ENCODE data around the gene SEC31B.

Gene SEC31B

GRCh38 chr10:100560248-100560647 lies 40.6 kb upstream of the SEC31B start:
- H3K36me3 ChIP-seq (ENCODE audit: control insufficient read depth in 2 of 2, insufficient read depth in 1 of 2, low read length in 2 of 2) = peaks cover 0 to 32% of the 10 kb centered on the region in 2 experiments; a peak in 1 of 3 replicates
- ChIA-PET POLR2A (interaction anchor here (1.1 to 1.4 kb wide), 2 partner anchors 184 to 318 kb away, joined by 3 to 5 read pairs; no protein-coding TSS in a partner anchor), CTCF (interaction anchor here (0.6 to 5.8 kb wide), 11 partner anchors 9 to 397 kb away, joined by 3 to 197 read pairs (median 8); partner anchors contain the start of gene PAX2)
- H3K9me3 ChIP-seq (ENCODE audit: control insufficient read depth, insufficient read depth, low read depth, low read length) = no peaks in the 10 kb centered on the region
- no peak overlapping the region for H3K4me3 ChIP-seq (ENCODE audit: low read depth, low read length)
- no peaks in the 10 kb centered on the region for H3K4me1 ChIP-seq (ENCODE audit: control insufficient read depth, insufficient read depth, low read length)
- peak; percentile 85 for TF ChIP-seq ZNF677 (tag by site-specific recombination; IDR thresholded peaks at IDR 0.05)
- no peak for TF ChIP-seq ZNF521 (tag by site-specific recombination; IDR thresholded peaks at IDR 0.05)
- no peak overlapping the region for H3K27ac ChIP-seq (ENCODE audit: extremely low read depth, low read depth, low read length)

DNA sequence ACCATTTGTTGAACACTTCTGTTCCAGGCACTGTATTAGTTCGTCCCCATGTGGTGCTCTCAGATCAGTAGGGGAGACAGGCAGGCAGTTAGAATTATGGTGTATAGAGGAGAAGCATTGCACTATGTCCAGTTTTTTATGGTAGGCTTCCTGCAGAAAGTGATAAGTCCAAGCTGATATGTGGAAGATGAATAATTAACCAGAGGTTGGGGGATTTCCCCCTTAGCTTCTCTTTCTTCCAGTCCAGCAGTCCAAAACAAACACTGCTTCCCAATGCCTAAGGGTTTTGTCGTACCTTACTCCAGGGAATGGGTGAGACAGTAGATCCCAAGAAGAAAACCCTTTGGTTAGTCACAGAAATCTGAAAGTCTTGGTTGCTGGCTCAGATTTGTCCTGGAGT lies 35.2 kb upstream of the SEC31B start:
- POLR2A ChIA-PET = interaction anchor here (0.7 to 1.9 kb wide), 4 partner anchors 10 to 19 kb away, joined by 3 to 5 read pairs (median 4); partner anchors contain the start of gene HIF1AN
- CTCF ChIA-PET = interaction anchor here (0.6 to 2.1 kb wide), 8 partner anchors 14 to 372 kb away, joined by 3 to 11 read pairs (median 4); partner anchors contain the start of gene HIF1AN
- peaks cover 3 to 58% of the 10 kb centered on the region in 2 experiments; a peak in 2 of 3 replicates for H3K36me3 ChIP-seq (ENCODE audit: control insufficient read depth in 2 of 2, insufficient read depth in 1 of 2, low read length in 2 of 2)
- no peak overlapping the region for H3K27ac ChIP-seq (ENCODE audit: extremely low read depth, low read depth, low read length)
- H3K4me3 ChIP-seq (ENCODE audit: low read depth, low read length) = no peak overlapping the region
- no peaks in the 10 kb centered on the region for H3K4me1 ChIP-seq (ENCODE audit: control insufficient read depth, insufficient read depth, low read length)
- TF ChIP-seq CTCF (tag by site-specific recombination; IDR thresholded peaks at IDR 0.05) (no peak), ZNF660 (tag by site-specific recombination; IDR thresholded peaks at IDR 0.05) (no peak), ZNF19 (tag by site-specific recombination; IDR thresholded peaks at IDR 0.05; ENCODE audit: low read depth) (no peak), SCRT1 (tag by site-specific recombination; IDR thresholded peaks at IDR 0.05; ENCODE audit: borderline replicate concordance) (no peak), ZNF423 (tag by site-specific recombination; IDR thresholded peaks at IDR 0.05) (no peak), ZNF48 (tag by site-specific recombination; IDR thresholded peaks at IDR 0.05) (no peak), ZNF621 (tag by site-specific recombination; IDR thresholded peaks at IDR 0.05) (no peak), ZNF555 (tag by site-specific recombination; conservative IDR thresholded peaks at IDR 0.05) (no peak)
- TF ChIP-seq, protein P1, sequence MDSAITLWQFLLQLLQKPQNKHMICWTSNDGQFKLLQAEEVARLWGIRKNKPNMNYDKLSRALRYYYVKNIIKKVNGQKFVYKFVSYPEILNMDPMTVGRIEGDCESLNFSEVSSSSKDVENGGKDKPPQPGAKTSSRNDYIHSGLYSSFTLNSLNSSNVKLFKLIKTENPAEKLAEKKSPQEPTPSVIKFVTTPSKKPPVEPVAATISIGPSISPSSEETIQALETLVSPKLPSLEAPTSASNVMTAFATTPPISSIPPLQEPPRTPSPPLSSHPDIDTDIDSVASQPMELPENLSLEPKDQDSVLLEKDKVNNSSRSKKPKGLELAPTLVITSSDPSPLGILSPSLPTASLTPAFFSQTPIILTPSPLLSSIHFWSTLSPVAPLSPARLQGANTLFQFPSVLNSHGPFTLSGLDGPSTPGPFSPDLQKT (IDR thresholded peaks at IDR 0.05; ENCODE audit: borderline replicate concordance, low read depth, low read length) = no peak
- no peaks in the 10 kb centered on the region for H3K9me3 ChIP-seq (ENCODE audit: control insufficient read depth, insufficient read depth, low read depth, low read length)

DNA sequence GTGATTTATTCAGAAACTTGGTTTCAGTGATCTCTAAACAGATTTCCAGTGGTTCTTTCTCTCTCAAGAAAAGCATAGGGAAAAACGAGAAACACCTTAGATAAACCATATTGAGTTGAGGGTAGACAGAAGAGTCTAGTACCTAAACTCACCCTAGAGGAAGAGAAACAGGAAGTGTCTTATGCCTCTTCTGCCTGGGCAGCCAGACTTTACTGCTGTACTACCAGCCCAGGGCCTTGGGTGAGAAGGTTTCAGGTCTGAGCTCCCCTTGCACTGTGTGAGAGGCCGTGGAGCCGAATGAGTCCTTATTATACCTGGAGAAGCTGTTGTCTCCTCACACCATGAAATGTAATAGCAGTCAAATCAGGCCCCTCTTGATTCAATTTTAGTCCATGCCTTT lies 34.3 kb upstream of the SEC31B start:
- peaks cover 8 to 67% of the 10 kb centered on the region in 2 experiments; a peak in 2 of 3 replicates for H3K36me3 ChIP-seq (ENCODE audit: control insufficient read depth in 2 of 2, insufficient read depth in 1 of 2, low read length in 2 of 2)
- POLR2A ChIA-PET = interaction anchor here (1.9 kb wide), 1 partner anchor 9 kb away, joined by 5 read pairs; no protein-coding TSS in a partner anchor
- CTCF ChIA-PET = interaction anchor here (0.7 to 1.2 kb wide), 5 partner anchors 10 to 324 kb away, joined by 3 to 4 read pairs (median 3); no protein-coding TSS in a partner anchor
- H3K4me1 ChIP-seq (ENCODE audit: control insufficient read depth, insufficient read depth, low read length) = no peaks in the 10 kb centered on the region
- no peaks in the 10 kb centered on the region for H3K9me3 ChIP-seq (ENCODE audit: control insufficient read depth, insufficient read depth, low read depth, low read length)
- H3K27ac ChIP-seq (ENCODE audit: extremely low read depth, low read depth, low read length) = no peak overlapping the region
- no peak overlapping the region for H3K4me3 ChIP-seq (ENCODE audit: low read depth, low read length)
- TF ChIP-seq GLIS2 (tag by site-specific recombination; IDR thresholded peaks at IDR 0.05) = no peak
- no peak for TF ChIP-seq ZNF658 (tag by site-specific recombination; IDR thresholded peaks at IDR 0.05)
- no peak for TF ChIP-seq ZNF645 (tag by site-specific recombination; IDR thresholded peaks at IDR 0.05)
- no peak for TF ChIP-seq ZNF10 (tag by site-specific recombination; IDR thresholded peaks at IDR 0.05)
- TF ChIP-seq WT1 (tag by site-specific recombination; IDR thresholded peaks at IDR 0.05) = no peak
- no peak for TF ChIP-seq ZNF501 (tag by site-specific recombination; IDR thresholded peaks at IDR 0.05)
- no peak for TF ChIP-seq GLIS1 (tag by site-specific recombination; IDR thresholded peaks at IDR 0.05)
- TF ChIP-seq ZNF23 (tag by site-specific recombination; IDR thresholded peaks at IDR 0.05; ENCODE audit: borderline replicate concordance) = no peak
- TF ChIP-seq ZNF791 (tag by site-specific recombination; IDR thresholded peaks at IDR 0.05) = no peak
- TF ChIP-seq ZEB2 (tag by site-specific recombination; IDR thresholded peaks at IDR 0.05) = no peak
- no peak for TF ChIP-seq ZNF776 (tag by site-specific recombination; IDR thresholded peaks at IDR 0.05; ENCODE audit: borderline replicate concordance)
- TF ChIP-seq ZNF311 (tag by site-specific recombination; IDR thresholded peaks at IDR 0.05; ENCODE audit: borderline replicate concordance) = no peak
- TF ChIP-seq ZNF350 (tag by site-specific recombination; IDR thresholded peaks at IDR 0.05) = no peak
- TF ChIP-seq KLF7 (tag by site-specific recombination; IDR thresholded peaks at IDR 0.05; ENCODE audit: borderline replicate concordance) = no peak
- no peak for TF ChIP-seq HIC1 (tag by site-specific recombination; IDR thresholded peaks at IDR 0.05)

All from HEK293 (cell line).